BLaER1 (cell line): Measurements from ENCODE around the gene ST3GAL3.
A peak's percentile ranks its signal among the peaks of the same experiment; 100 is the strongest.

Source experiments
- H3K27ac ChIP-seq: shearing (Covaris generic); formaldehyde crosslinking; 2 replicates; pipeline ENCODE4 v1.8.1; 2022
- H3K27me3 ChIP-seq: shearing (Covaris generic); formaldehyde crosslinking; 2 replicates; pipeline ENCODE4 v1.8.1; 2022
- H3K36me3 ChIP-seq: shearing (Covaris generic); formaldehyde crosslinking; 2 replicates; pipeline ENCODE4 v1.8.1; 2022
- H3K4me1 ChIP-seq: shearing (Covaris generic); formaldehyde crosslinking; 2 replicates; pipeline ENCODE4 v1.8.1; 2022
- H3K4me2 ChIP-seq: shearing (Covaris generic); formaldehyde crosslinking; 2 replicates; pipeline ENCODE4 v1.8.1; 2022
- H3K4me3 ChIP-seq: shearing (Covaris generic); formaldehyde crosslinking; 2 replicates; pipeline ENCODE4 v1.8.1; 2022
- H3K9ac ChIP-seq: shearing (Covaris generic); formaldehyde crosslinking; 2 replicates; pipeline ENCODE4 v1.8.1; 2022
- H3K9me3 ChIP-seq: shearing (Covaris generic); formaldehyde crosslinking; 2 replicates; pipeline ENCODE4 v1.8.1; 2022
- H4K20me1 ChIP-seq: shearing (Covaris generic); formaldehyde crosslinking; 2 replicates; pipeline ENCODE4 v1.8.1; 2022
- Cebpa-rat ChIP-seq: shearing (Covaris generic); IDR thresholded peaks from 2 replicates; pipeline ENCODE4 v1.8.1; 2022

ST3GAL3 gene

DNA sequence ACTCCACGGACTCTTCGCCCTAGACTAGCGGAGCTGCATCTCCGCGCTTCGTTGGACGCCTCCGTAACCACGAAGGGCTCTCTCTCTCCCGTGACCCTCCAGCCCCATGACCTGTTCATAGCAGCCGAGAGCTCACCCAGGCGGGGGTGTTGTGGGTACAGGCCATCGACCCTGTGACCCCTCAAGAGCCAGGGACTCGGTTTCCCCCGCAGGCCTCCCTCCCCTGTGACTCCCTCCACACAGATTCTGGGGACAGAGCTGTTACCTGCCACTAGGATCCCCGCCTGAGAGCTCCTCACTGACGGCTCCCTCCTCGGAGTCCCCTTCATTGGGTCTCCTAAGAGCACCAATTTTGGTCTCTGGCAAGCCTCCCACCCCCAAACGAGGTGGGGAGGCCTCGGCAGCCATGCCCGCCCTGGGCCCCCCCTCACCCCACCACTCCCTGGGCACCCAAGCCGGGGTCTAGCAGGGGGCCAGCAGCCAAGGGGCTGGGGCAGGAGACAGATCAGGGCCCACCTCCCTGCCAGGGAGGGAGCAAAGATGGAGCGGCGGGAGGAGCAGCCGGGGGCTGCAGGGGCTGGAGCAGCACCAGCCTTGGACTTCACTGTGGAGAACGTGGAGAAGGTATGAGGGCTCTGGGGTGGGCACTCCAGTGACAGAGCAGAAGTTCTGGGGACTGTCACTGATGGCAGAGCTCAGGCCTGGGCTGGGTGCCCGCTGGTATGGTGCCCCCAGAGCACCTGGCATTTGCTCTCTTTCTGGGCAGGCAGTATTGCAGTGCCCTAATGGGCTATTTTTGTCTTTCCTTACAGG, 239.9 kb downstream of the ST3GAL3 start:
- H3K36me3 ChIP-seq: peaks cover 36% of the 10 kb centered on the region
- H3K4me1 ChIP-seq: peaks cover 38% of the 10 kb centered on the region
- H3K9me3 ChIP-seq: no peaks in the 10 kb centered on the region
- no peaks in the 10 kb centered on the region for H3K27me3 ChIP-seq
- peaks cover 19% of the 10 kb centered on the region; the same call in 1 of the 2 replicates for H4K20me1 ChIP-seq
- peak overlapping the region; percentile 97 for H3K9ac ChIP-seq
- H3K27ac ChIP-seq: peak overlapping the region; percentile 99
- peak overlapping the region; percentile 81 for H3K4me3 ChIP-seq
- H3K4me2 ChIP-seq: peak overlapping the region; percentile 93
- no peak for TF ChIP-seq Cebpa-rat

GRCh38 chr1:43947874-43948437, 240.6 kb downstream of the ST3GAL3 start:
- peak overlapping the region; percentile 97 for H3K9ac ChIP-seq
- peaks cover 25% of the 10 kb centered on the region for H4K20me1 ChIP-seq
- H3K36me3 ChIP-seq: peaks cover 34% of the 10 kb centered on the region
- peak overlapping the region; percentile 99; the same call in 1 of the 2 replicates for H3K27ac ChIP-seq
- H3K4me2 ChIP-seq: peak overlapping the region; percentile 93
- no peaks in the 10 kb centered on the region for H3K27me3 ChIP-seq
- no peak for TF ChIP-seq Cebpa-rat
- H3K9me3 ChIP-seq: no peaks in the 10 kb centered on the region
- H3K4me3 ChIP-seq: peak overlapping the region; percentile 81
- peaks cover 42% of the 10 kb centered on the region for H3K4me1 ChIP-seq

DNA sequence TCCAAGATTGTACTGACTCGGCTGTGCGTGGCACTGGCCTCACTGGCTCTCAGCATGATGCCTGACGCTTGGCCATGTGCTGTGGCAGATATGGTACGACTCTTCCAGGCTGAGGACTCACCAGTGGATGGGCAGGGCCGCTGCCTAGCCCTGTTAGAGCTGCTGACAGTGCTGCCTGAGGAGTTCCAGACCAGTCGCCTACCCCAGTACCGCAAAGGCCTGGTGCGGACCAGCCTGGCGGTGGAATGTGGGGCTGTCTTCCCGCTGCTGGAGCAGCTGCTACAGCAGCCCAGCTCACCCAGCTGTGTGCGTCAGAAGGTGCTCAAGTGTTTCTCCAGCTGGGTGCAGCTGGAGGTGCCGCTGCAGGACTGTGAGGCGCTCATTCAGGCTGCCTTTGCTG, 242.3 kb downstream of the ST3GAL3 start:
- no peak overlapping the region for H3K4me3 ChIP-seq
- H3K9me3 ChIP-seq: no peaks in the 10 kb centered on the region
- H3K36me3 ChIP-seq: peaks cover 26% of the 10 kb centered on the region
- H3K27ac ChIP-seq: no peak overlapping the region
- H3K27me3 ChIP-seq: no peaks in the 10 kb centered on the region
- no peak overlapping the region for H3K4me2 ChIP-seq
- no peak for TF ChIP-seq Cebpa-rat
- H3K4me1 ChIP-seq: peaks cover 40% of the 10 kb centered on the region
- H4K20me1 ChIP-seq: peaks cover 43% of the 10 kb centered on the region
- H3K9ac ChIP-seq: no peak overlapping the region

DNA sequence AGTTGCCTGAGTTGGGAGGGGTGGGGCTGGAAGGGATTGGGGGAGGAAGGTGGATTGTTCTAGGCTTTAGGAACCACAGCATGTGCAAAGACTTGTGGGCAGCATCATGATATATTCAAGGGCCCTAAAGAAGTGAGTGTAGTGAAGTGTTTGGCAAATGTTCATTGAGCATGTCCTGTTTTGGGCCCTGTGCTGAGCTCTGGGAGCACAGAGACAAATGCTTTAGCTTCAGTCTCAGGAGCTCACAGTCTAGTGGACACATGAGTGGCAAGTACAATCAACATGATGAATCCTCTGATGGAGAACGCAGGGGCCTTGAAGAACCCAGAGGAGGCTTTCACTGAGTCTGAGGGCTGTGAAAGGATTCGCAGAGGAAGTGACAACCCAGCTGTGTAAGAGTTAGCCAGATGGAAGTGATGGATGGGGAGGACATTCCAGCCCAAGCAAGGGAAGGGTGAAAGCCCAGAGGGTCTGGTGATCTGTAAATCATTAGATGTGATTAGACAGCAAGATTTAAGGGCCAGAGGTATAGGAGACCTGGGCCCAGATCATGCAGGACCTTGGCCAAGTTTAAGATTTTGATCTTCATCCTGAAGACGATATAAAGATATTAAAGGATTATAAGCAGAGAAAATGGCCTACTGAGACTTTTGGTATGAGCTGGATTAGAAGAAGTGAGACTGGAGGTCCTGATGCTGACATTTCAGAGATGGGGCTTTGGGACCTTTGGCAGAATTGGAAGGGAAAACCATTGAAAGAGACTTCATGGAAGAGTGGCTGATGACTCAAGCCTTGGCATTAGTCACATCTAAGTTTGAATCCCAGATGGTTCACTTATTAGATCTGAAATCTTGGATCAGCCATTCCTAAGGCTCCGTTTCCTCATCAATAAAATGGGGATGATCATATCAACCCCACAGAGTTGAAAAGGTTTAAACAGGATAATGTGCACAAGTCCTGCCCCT, 244.0 kb downstream of the ST3GAL3 start:
- Histone ChIP-seq H3K4me2 (no peak overlapping the region), H4K20me1 (peaks cover 45% of the 10 kb centered on the region), H3K36me3 (peaks cover 32% of the 10 kb centered on the region), H3K4me3 (no peak overlapping the region), H3K9me3 (no peaks in the 10 kb centered on the region), H3K9ac (no peak overlapping the region), H3K27me3 (no peaks in the 10 kb centered on the region), H3K27ac (no peak overlapping the region), H3K4me1 (peaks cover 27% of the 10 kb centered on the region)
- TF ChIP-seq Cebpa-rat: no peak

GRCh38 chr1:43952731-43953346, 245.5 kb downstream of the ST3GAL3 start:
- Histone ChIP-seq H3K9me3 (no peaks in the 10 kb centered on the region), H3K4me1 (peaks cover 20% of the 10 kb centered on the region), H3K27me3 (no peaks in the 10 kb centered on the region), H3K4me3 (no peak overlapping the region), H3K27ac (no peak overlapping the region), H3K4me2 (peak overlapping the region; percentile 10; the same call in 1 of the 2 replicates), H3K36me3 (peaks cover 47% of the 10 kb centered on the region), H3K9ac (no peak overlapping the region), H4K20me1 (peaks cover 40% of the 10 kb centered on the region)
- no peak for TF ChIP-seq Cebpa-rat

GRCh38 chr1:43953361-43953760, 246.0 kb downstream of the ST3GAL3 start:
- Histone ChIP-seq H3K9ac (no peak overlapping the region), H3K4me1 (peaks cover 15% of the 10 kb centered on the region), H3K9me3 (no peaks in the 10 kb centered on the region), H3K27ac (no peak overlapping the region), H4K20me1 (peaks cover 35% of the 10 kb centered on the region), H3K27me3 (no peaks in the 10 kb centered on the region), H3K4me2 (peak overlapping the region; percentile 10; the same call in 1 of the 2 replicates), H3K4me3 (no peak overlapping the region), H3K36me3 (peaks cover 52% of the 10 kb centered on the region)
- TF ChIP-seq Cebpa-rat: no peak

DNA sequence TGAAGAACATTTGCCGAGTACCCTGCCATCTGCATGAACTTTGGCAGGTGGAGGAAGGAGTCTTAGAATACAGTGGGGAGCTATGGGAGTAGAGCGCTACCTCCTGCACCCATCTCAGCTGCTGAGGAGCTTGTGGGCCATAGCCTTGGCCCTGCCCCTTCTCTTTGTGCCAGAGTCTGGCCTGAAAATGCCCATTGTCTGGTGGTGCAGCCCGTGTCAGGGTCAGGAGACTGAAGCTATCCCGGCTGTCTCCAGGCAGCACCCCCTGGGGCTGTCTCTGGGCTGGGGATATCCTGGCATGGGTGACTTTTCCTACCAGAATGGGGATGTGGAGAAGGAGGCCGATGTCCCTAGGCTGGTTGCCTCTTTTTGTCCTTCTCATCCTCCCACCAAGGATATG, 246.7 kb downstream of the ST3GAL3 start:
- no peak for TF ChIP-seq Cebpa-rat
- Histone ChIP-seq H3K27ac (no peak overlapping the region), H4K20me1 (peaks cover 28% of the 10 kb centered on the region), H3K9me3 (no peaks in the 10 kb centered on the region), H3K4me1 (peaks cover 9% of the 10 kb centered on the region), H3K9ac (no peak overlapping the region), H3K27me3 (no peaks in the 10 kb centered on the region), H3K36me3 (peaks cover 55% of the 10 kb centered on the region), H3K4me2 (no peak overlapping the region), H3K4me3 (no peak overlapping the region)

GRCh38 chr1:43956234-43956633, 248.9 kb downstream of the ST3GAL3 start:
- peaks cover 55% of the 10 kb centered on the region for H3K36me3 ChIP-seq

GRCh38 chr1:43957407-43958040, 250.2 kb downstream of the ST3GAL3 start:
- H3K4me2 ChIP-seq: no peak overlapping the region
- H3K27me3 ChIP-seq: no peaks in the 10 kb centered on the region
- no peak overlapping the region for H3K4me3 ChIP-seq
- peaks cover 9% of the 10 kb centered on the region for H3K4me1 ChIP-seq
- H3K27ac ChIP-seq: no peak overlapping the region
- TF ChIP-seq Cebpa-rat: no peak
- H3K36me3 ChIP-seq: peaks cover 66% of the 10 kb centered on the region
- H3K9ac ChIP-seq: no peak overlapping the region
- peaks cover 24% of the 10 kb centered on the region for H4K20me1 ChIP-seq
- no peaks in the 10 kb centered on the region for H3K9me3 ChIP-seq

More at GRCh38 chr1:43956234-43956633, 248.9 kb downstream of the ST3GAL3 start:
- no peak overlapping the region for H3K4me3 ChIP-seq
- peaks cover 9% of the 10 kb centered on the region for H3K4me1 ChIP-seq
- no peaks in the 10 kb centered on the region for H3K27me3 ChIP-seq
- no peak overlapping the region for H3K4me2 ChIP-seq
- no peak overlapping the region for H3K9ac ChIP-seq
- no peak overlapping the region for H3K27ac ChIP-seq
- no peak for TF ChIP-seq Cebpa-rat
- peaks cover 26% of the 10 kb centered on the region for H4K20me1 ChIP-seq
- H3K9me3 ChIP-seq: no peaks in the 10 kb centered on the region
